Stimulated activated CD8-positive, alpha-beta memory T cell treated with anti-CD3 and anti-CD28 coated beads, Interleukin-7, amount 100 ng/mL, for 1 hour (primary cell): ENCODE measurements around the gene FGF14.

Experiments
- DNase-seq, 2 donors: peaks; one replicate each; pipeline ENCODE4 v3.0.0-alpha.2; 2020; ENCODE audit warnings: low read depth in 2 of 2

FGF14 gene

DNA sequence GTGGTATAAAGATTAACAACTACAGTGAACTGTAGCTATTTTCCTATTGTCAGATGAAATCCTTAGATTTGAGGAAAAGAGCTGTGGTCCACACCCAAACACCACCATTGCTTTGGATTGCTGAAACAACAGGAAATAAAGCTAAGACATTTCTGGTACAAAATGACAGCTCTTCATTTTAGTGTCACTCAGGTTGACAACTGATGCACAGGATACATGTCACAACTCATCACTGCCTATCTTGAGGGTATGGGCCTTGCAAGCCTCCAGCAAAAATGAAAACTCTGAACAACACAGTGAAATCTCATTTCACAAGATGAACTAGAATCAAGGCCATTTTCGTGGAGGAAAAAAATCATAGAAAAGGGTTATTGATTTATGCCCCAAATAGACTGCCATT lies 609.7 kb downstream of the FGF14 start:
- DNase-seq = no peak

DNA sequence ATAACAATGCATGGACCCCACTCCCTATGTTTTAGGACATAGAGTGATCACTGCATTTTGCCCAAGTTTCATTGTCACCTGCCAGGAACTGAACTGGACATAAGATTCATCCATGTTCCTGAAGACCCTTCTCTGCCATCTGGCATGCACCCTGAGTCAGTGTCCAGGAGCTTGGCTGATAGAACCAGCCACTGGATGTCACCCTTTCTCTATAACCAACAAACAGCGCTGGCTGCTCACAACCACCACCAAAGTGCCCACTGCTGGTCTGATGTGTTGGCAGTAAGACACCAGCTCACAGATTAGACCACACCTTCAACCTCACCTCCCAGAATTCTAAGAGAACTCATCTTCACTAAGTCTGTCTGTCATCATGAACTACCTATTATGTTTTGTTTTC lies 616.0 kb downstream of the FGF14 start:
- no peak for DNase-seq

DNA sequence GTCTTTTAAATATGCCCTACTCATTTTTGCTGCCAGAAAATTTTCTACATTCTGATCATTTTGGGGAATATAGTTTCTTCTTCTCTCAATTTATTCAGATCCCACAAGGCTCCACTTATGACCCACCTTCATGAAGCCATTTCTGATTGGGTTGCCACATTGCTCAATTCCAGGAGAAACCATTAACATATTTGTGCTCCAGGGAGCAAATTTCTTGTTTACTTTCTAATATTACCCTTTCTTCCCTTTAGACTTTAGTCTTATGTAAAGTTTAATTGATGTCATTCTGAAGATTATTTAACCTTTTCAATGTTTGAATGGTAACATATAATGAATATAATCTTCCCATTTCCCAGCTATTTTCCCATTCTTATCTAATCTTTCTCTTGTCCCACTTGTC lies 617.5 kb downstream of the FGF14 start:
- no peak for DNase-seq

DNA sequence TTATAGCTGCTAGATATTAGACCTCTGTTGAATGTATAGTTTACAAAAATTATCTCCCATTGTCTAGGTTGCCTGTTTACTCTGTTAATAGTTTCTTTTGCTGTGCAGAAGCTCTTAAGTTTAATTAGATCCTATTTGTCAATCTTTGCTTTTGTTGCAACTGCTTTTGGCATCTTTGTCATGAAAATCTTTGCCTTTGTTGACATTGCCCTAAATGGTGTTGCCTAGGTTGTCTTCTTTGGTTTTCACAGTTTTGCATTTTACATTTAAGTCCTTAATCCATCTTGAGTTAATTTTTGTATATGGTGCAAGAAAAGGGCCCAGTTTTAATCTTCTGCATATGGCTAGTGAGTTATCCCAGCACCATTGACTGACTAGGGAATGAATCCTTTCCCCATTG lies 618.3 kb downstream of the FGF14 start:
- DNase-seq = no peak

DNA sequence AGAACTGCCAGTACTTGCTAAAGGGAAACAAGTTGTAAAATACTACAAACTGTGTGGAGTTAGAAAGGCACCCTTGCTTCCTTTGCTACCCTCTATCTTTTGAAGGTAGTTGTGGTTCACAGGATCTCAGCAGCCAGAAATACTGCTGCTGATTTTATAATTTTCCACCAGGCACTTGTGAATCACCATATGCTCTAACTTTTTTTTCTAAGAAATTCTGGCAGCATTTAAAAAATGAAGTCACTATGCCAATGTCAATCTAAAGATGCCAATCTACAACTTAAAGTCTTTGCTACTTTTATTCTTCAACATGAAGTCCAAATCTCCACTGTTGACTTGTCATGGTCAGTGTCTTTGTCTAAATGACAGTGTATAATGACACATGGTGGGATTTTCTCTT lies 621.6 kb downstream of the FGF14 start:
- DNase-seq = no peak

DNA sequence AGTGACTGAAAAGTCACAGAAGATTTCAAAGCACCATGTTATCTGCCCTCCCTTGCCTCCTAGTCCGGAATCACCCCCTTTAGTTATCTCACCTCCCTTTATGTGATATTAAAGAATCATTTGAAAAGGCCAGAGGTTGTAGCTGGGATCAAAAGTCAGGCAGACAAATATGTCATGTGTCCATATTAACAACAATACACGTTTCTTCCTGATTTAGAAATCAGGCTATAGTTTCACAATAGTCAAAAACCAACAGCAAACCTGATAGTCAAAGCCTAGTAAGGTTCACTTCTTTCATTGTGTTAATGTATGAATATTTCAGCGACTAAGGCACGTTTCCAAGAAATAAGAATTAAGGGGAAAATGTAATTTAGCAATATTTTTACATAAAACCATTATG lies 622.7 kb downstream of the FGF14 start:
- no peak for DNase-seq

DNA sequence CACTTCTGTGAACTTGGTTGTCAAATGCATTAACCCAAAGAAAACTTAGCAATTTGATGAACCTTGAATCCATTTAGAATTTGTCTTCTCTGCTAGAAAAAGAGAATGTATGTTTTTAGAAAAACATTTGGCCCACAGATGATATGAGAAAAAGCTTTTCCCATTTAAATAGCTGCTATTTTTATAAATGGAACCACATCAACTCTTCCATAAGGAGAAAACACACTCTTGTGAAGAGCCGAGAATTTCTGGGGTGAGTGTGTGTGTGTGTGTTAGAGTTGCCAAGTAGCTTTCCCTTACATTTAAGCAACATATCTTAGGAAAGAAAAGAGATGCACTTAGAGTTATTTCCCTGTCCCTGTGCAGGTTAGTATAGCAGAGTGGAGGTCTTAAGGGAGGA lies 626.6 kb downstream of the FGF14 start:
- DNase-seq = no peak

DNA sequence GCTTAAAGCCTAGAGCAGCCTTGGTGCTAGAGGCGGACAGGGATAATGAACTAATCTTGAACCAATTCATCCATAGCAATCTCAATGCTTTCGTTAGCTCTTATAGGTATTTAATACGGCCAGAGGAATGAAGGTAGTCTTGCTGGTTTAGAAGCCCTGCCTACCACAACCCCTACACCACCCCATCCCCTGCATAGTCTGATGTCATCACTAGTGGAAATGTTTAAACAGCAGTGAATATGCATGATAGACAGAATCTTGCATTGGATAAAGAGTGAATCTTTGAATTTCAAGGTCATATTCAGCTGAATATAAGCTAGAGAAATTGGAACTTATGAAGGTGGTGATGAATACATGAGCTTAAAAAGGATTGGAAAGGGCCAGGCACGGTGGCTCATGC lies 627.5 kb downstream of the FGF14 start:
- no peak for DNase-seq

DNA sequence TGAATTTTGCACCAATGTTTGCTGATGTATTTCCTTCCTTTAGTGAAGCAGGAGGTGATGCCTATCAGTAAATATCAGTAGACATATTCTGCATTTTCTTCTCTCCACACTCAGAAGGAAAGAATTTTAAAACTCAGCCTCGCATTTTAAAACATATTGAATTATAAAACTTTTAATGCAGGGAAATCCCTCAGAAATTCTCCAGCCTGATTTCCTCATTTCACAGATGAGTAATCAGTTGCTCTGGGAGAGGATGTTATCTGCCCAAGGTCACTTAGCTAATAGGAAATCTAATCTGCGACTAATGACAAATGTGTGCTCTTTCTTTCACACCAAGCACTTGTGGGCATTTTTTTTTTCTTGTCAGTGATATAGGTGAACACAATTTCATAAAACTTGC lies 628.8 kb downstream of the FGF14 start:
- DNase-seq = no peak

DNA sequence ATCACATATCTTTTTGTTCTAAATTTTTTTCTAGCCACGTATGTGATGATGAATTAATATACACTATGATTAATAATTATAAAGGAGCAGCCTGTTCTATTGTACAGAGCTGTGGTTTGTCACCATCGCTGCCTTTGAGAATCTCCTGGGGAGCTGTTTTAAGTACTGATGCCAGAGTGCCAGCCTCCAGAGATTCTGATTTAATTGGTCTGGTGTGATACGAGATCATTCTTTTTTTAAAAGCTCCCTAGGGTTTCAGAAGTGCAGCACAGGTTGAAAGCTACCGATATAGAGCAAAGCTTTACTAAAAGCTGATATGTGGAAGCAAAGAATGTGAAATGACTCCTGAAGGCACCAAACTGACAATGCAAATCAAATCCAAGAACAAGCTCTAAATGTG lies 634.7 kb downstream of the FGF14 start:
- no peak for DNase-seq

DNA sequence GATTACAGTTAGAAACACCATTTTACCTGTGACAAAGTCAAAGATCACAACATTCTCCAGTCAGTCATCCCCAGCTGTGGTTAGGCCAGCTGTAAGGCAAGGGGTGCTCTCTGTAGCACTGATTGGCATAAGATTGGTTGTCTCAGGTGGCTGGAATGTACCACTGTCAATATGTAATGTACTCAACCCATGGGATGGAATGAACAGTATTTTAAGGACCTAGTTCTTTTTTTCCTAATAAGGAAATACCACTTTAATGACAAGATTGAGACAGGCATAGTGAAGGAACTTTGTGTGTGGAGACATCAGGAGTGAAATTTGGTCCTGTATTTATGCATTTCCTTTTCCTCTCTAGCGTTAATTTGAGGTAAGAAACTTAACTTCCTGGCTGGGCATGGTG lies 638.7 kb downstream of the FGF14 start:
- no peak for DNase-seq

DNA sequence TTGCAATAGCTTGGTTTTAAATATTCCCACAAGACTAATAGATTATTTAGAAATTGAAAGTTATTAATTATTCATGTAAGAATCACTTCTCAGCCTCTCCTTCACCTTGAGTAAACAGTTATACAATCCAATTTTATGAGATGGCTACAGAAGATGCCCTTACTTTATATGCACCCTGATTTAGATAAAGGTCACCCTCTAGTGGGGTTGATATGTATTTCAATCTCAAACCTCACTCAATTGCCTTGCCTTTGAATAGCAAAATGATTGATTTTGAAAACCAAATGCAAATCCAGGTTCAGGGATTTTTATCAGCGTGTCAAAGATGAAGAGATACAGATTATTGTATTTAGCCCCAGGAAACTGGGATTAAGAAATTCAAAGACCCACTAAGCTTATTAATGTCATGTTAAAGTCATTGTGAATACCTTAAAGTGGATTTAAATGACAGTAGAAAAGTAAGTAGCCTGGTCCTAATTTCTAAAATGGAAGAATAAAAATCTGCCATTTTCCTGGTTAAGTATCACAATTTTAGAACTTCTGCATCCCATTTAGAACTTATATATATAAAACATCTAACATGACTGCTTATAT lies 644.3 kb downstream of the FGF14 start:
- DNase-seq = no peak

DNA sequence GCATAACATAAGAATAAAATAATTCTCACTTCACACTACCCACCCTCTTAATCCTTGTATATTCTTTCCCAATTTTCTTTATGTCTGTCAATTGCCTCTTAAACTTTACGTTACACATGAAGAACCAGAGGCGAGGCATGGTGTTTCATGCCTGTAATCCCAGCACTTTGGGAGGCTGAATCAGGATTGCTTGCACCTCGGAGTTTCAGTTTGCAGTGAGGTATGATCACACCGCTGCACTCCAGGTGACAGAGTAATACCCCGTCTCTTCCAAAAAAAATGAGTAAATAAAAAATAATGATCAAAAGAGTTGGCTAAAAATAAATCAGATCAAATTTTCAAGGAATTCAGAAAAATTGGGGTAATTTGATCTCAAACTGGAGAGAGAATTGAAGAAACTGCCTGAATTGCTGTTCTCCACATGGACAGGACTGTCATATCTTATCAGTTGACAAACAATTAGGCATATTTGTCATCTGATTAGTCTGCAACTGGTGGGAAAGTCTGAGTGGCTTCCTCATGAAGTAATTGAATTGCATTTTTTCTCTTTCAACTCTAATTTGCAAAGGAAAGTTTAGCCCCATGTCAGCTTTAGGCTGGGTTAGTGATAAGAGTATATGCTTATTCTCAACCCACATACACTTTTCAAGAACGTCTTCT lies 646.5 kb downstream of the FGF14 start:
- no peak for DNase-seq

DNA sequence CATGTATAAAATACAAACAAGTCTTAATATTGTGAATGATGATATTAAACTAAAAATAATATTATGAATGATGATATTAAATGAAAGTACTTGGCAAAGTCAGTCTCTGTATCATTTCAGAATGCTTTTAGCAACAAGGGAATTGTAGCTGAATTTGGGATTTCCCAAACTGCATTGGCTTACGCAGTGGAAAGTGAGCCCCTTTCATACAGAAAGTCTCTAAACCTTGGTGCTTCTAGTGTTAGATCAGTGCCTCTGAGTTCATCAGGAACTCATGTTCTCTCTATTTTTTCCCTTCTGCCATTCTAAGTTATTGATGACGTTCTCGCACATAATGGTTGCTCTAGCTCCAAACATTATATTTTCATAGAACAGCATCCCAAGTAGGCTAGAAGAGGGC lies 649.4 kb downstream of the FGF14 start:
- no peak for DNase-seq

DNA sequence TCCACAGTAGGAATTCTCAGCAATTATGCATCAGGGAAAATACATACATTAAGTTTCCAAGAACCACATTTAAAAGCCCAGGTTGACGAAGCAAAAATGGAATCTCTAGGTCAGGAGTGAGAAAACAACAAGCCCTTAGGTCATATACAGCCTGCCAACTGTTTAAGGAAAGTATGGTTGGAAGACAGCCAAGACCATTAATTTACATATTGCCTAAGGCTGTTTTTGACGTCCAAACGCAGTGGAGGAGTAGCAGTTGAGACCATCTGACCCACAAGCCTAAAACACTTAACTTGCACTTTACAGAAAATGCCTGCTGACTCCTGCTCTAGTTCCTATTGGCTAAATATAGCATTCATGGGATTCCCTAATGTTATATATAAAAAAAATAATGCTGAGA lies 650.4 kb downstream of the FGF14 start:
- DNase-seq = no peak

DNA sequence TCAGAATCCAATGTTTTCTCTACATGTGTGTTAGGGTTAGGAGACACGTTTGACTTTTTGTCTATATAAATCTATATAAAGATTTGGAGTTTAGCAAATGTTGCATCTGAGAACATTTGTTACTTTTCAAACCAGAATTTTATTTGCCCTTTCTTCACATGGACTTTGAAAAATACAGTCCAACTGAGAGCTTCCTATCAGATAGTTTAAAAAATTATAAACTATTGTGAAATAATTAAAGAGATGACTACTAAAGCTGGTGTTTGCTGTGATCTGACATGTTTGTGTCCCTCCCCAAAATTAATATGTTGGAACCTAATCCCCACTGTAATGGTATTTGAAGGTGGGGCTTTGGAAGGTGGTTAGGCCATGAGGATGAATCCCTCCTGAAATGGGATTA lies 652.3 kb downstream of the FGF14 start:
- DNase-seq = no peak

DNA sequence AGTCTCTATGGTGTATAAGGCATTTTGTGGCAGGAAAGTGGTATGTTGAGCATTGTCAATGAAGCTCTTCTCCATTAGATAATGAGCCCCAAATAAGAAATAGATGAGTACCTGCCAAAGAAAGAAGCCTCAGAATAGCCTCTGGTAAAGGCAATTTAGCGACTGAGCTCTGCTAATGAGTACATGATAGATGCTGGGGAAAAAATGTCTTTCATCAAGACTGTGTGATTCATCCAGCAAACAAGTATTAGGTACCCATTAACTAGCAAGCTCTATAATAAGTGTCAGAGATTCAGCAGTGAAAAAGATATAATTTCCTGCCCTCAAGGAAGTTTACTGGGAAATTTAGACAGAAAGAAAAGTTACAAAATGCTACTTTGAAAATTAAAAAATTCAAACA lies 654.8 kb downstream of the FGF14 start:
- DNase-seq = no peak

DNA sequence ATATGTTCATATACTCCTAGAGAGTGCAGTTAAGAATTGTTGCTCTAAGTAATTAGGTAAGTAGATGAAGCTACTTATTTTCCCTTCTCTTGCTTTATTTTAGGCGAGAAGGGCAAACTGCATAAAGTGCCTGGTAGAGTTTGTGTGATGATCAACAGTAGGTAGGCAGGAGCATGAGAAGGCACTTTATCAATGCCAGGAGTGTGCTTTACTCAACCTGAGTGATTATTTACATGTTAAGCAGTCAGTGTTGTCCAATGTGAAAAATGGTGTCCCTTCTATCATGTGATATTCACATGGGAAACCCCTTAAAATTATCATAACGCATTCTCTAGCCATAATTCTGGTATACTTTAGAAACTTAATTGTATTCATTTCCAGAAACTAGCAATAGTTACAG lies 655.3 kb downstream of the FGF14 start:
- DNase-seq = no peak

DNA sequence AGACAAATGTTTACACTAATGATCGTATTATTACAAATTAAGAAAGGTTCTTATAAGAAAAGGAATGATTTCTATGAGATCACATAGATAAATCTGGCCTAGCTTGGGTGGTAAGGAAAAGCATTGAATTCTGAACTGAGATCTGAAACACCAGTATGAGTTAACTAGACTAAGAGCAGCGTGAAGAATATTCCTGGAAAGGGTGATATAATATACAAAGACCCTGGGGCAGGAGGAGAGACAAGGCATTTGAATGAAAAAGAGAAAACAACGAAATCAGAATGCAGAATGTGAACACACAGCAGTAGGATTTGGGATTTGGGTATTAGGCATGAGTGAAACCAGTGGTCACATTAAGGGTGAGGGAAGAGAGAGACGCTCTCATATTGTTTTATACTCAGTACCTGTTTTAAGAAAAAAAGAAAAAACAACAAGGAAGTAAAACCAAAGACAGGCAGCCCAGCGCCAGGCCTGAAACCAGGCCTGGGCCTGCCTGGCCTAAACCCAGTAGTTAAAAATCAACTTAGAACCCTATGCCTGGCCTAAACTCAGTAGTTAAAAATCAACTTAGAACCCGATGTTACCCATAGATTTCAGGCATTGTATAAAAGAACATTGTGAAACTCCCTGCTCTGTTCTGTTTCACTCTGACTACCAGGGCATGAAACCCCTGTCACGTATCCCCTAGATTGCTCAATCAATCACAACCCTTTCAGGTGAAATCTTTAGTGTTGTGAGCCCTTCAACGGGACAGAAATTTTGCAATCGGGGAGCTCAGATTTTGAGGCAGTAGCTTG lies 662.3 kb downstream of the FGF14 start:
- no peak for DNase-seq

DNA sequence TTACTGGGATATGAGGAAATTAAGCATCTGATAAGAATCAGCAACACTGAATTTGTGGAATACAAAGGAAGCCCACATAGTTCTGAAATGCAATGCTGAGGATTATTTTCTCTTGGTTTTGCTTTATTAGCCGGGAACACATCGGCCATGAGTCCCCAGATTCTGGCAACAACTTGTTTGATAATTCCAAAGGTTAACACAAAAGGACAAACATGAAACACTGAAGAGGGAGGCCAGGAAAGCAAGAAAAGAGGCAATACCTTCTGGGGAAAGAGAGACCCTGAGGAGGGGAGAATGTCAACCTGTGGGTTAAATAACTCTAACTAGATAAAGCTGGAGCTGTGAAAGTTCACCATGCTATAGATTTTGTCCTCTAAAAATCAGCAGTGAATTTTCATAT lies 663.5 kb downstream of the FGF14 start:
- no peak for DNase-seq

DNA sequence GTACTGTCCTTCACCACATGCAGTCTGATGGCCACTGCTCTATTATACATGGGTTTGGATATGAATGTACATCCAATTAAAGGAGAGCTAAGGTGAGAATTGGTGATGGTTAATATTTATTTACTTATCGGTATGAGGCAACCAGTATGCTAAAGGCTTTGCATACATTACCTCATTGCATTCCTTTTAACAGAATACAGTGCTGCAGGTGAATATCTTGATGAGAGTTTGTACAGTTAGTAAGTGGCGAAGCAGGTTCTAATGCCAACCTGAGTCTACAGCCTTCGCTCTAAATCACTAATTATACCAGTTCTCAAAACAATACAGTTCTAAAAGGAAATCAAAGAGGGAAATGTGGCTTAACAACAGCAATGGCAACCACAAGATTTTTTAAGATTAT lies 665.3 kb downstream of the FGF14 start:
- DNase-seq = no peak

DNA sequence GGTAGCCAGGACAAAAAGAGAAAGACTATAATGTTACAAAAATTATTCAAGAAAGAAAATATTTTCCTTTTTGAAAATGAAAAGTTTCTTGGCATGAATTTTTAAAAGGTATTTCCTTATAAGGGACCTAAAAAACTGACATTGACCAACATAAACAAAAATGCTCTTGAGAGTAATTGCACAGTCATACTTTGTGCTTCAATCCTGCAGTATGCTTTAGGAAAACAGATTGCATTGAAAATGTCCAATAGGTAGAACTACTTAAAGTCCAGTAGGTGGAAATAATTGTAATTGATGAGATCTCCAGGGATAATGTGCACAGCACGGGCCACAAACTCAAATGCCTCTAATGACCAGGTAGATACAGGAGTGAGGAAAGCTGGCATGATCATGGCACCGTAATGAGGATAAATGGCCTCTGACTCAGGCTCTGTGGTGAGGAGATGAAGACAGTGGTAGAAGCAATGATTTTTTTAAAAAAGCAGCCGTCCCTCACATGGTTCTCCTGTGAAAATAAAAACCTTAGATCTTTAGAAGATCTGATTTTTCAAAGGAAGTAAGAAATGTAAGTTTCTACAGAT lies 671.3 kb downstream of the FGF14 start:
- DNase-seq = no peak

DNA sequence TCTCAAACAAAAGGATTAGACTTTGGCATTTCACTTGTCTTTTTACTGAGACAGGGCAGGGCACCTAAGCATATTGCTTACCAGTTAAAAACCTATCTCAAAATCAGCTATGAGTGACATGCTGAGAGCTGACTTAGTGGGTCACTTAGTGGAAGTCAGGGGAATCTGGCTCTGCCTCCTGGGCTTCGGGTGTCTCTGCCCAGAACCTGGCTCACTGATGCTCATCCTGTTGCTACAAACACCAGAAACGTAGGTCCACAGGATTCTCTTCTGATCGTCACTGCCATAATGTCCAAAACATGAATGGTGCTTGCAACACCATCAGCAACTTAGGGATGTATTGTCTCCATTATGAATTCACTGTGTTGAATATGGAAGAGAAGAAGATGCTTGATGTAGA lies 673.2 kb downstream of the FGF14 start:
- DNase-seq = no peak
